Prostate gland (tissue), 2 donors: ENCODE measurements around the gene ABI3BP. TPM values are rescaled to one million over a fixed set of nuclear protein-coding genes. Genes with fewer than 3 reads are reported as not detected.

Source experiments
- DNase-seq: peaks from one replicate; pipeline ENCODE4 v3.0.0-alpha.2; 2019; ENCODE audit warnings: low spot score
- H3K27ac ChIP-seq, 2 donors: fragments of 200-600 bp; sonication (generic); 2 replicates each; pipeline ENCODE4 v1.5.1; 2017 to 2019
- H3K27me3 ChIP-seq: fragments of 200-600 bp; sonication (generic); replicated peaks from 2 replicates; pipeline ENCODE4 v1.5.1; 2019; ENCODE audit not compliant: insufficient read depth
- H3K36me3 ChIP-seq, 2 donors: fragments of 200-600 bp; sonication (generic); 1 replicate in 1 of 2; 2 replicates in 1 of 2; pipeline versions ENCODE4 v1.5.1 to v1.8.1; 2017 to 2019
- H3K4me1 ChIP-seq: fragments of 200-600 bp; sonication (generic); replicated peaks from 2 replicates; pipeline ENCODE4 v1.5.1; 2019
- H3K4me3 ChIP-seq, 2 donors: fragments of 200-600 bp; sonication (generic); 2 replicates each; pipeline ENCODE4 v1.5.1; 2017 to 2019
- H3K9me3 ChIP-seq: fragments of 200-600 bp; sonication (generic); 2 replicates; pipeline ENCODE4 v1.5.1; 2017
- CTCF ChIP-seq, 4 experiments: fragments of 200-600 bp in 2 of 4; fragments of 450-650 bp in 2 of 4; sonication (generic) in 2 of 4; IDR thresholded peaks; 1 replicate in 3 of 4; 2 replicates in 1 of 4; pipeline ENCODE4 v1.5.1; 2016 to 2019; ENCODE audit warnings: antibody characterized with exemption in 4 of 4, mild to moderate bottlenecking in 2 of 4, moderate library complexity in 2 of 4
- POLR2A ChIP-seq: fragments of 450-650 bp; IDR thresholded peaks from one replicate; pipeline ENCODE4 v1.6.1; 2016; ENCODE audit warnings: antibody characterized with exemption, mild to moderate bottlenecking
- POLR2AphosphoS5 ChIP-seq: sonication (generic); formaldehyde crosslinking; IDR thresholded peaks from one replicate; pipeline ENCODE4 v1.6.1; 2017; ENCODE audit warnings: antibody characterized with exemption
- WGBS: methylation state at CpG from one replicate; pipeline ENCODE4 v1.1.5; 2018; 5-methylcytosine and 5-hydroxymethylcytosine counted together
- intact Hi-C: fragments of 100-400 bp; cut with DNase I; formaldehyde crosslinking; loops from one replicate; pipeline ENCODE4 v1.14.2; 2022
- total RNA-seq, 2 donors: library from RNA; depleted of rRNA; stranded (reverse); fragments of >200 nt; gene quantifications; one replicate each; pipeline ENCODE4 v1.1.0, GENCODE V29; 2016

ABI3BP gene
- total RNA-seq, 2 donors from 2014 or later, result 15.3 to 16.6 TPM

- no peak overlapping the region for H3K27ac ChIP-seq
- 96% methylated on average over 4 of the region's 4 CpGs for WGBS
- intact Hi-C loops, result no loop called here
- TF ChIP-seq POLR2AphosphoS5 (no peak), POLR2A (no peak), CTCF (IDR thresholded peaks at IDR 0.05) (no peak)
- no peaks in the 10 kb centered on the region for H3K4me1 ChIP-seq
- no peaks in the 10 kb centered on the region for H3K36me3 ChIP-seq
- H3K9me3 ChIP-seq, result no peaks in the 10 kb centered on the region
- H3K27me3 ChIP-seq, result no peaks in the 10 kb centered on the region
- no peak for DNase-seq
- no peak overlapping the region for H3K4me3 ChIP-seq
These were observed 275.4 kb downstream of the ABI3BP start for GRCh38 chr3:100717637-100718487.

- Histone ChIP-seq H3K9me3 (no peaks in the 10 kb centered on the region), H3K36me3 (no peaks in the 10 kb centered on the region), H3K27me3 (no peaks in the 10 kb centered on the region), H3K27ac (no peak overlapping the region), H3K4me3 (no peak overlapping the region), H3K4me1 (no peaks in the 10 kb centered on the region)
- no peak for DNase-seq
- WGBS, result 85% methylated on average over 2 of the region's 2 CpGs
- TF ChIP-seq POLR2AphosphoS5, result no peak
- no peak for TF ChIP-seq POLR2A
- TF ChIP-seq CTCF (IDR thresholded peaks at IDR 0.05), result no peak
- intact Hi-C loops, result no loop called here
These were observed 276.2 kb downstream of the ABI3BP start for GRCh38 chr3:100717063-100717462.

DNA sequence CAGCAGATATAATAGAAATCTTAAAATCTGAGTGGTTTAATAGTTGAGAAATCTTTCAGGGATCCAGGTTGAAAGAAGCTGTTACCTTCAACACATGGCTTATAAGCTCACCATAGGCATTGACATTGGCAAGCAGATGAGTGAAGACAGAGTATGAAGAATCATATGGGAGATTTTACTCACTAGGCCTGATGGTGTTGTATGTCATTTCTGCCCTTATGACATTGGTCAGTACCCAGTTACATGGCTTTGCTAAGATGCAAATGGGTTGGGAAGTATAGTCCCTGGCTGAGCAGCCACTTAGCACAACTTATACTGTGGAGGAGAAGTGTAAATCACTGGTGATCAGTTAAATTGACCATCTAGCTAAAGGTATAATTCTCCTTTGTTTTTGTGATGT lies 278.0 kb downstream of the ABI3BP start:
- Histone ChIP-seq H3K27me3 (no peaks in the 10 kb centered on the region), H3K36me3 (no peaks in the 10 kb centered on the region), H3K4me1 (no peaks in the 10 kb centered on the region), H3K9me3 (no peaks in the 10 kb centered on the region), H3K27ac (no peak overlapping the region), H3K4me3 (no peak overlapping the region)
- DNase-seq, result no peak
- TF ChIP-seq POLR2A (no peak), CTCF (IDR thresholded peaks at IDR 0.05) (no peak), POLR2AphosphoS5 (no peak)
- intact Hi-C loops, result no loop called here

DNA sequence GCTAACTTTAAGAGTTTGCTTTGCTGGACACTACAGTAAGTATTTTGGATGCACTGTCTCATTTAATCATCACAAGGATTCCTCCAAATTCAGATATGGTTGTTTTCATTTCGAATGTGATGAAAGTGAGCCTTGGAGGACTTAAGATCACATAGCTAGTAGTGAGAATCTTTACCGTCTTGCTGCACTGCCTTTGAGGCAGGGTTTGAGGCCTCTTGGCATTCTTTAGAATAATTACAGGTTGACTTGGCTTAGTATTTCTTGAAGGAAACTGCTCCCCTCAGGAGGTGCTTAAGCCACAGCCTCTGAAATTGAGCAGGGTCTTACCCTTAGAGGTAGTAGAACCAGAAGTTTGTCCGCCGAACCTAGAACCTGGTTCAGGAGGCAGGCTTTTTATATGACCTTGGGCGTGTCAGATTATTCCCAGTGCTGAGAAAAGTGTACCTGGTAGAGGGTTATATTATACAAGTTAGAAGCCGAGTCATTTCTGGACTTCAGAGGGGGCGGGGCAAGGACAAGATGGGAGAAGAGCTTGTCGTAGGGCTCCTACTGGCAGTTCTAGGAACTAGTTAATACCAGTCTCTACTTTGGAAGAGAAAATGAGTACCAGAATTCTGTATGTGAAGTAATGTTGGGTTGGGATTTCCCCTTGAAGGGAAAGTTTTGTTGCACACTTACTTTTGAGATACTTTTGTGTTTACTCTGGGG lies 282.8 kb downstream of the ABI3BP start:
- WGBS, result 29% methylated on average over 8 of the region's 8 CpGs
- no peak for DNase-seq
- intact Hi-C loops, result no loop called here
- Histone ChIP-seq H3K27ac (peak overlapping the region; percentile 94 to 98), H3K4me3 (peak overlapping the region; percentile 83 to 85), H3K9me3 (no peaks in the 10 kb centered on the region), H3K4me1 (no peaks in the 10 kb centered on the region), H3K36me3 (no peaks in the 10 kb centered on the region), H3K27me3 (no peaks in the 10 kb centered on the region)
- no peak for TF ChIP-seq POLR2AphosphoS5
- no peak for TF ChIP-seq CTCF (IDR thresholded peaks at IDR 0.05)
